Measurements from ENCODE around the gene PSPC1. TPM values are rescaled to one million over a fixed set of nuclear protein-coding genes. Genes with fewer than 3 reads are reported as not detected.

The PSPC1 gene
- polyA plus RNA-seq, 1 experiment = 27.9 TPM

DNA sequence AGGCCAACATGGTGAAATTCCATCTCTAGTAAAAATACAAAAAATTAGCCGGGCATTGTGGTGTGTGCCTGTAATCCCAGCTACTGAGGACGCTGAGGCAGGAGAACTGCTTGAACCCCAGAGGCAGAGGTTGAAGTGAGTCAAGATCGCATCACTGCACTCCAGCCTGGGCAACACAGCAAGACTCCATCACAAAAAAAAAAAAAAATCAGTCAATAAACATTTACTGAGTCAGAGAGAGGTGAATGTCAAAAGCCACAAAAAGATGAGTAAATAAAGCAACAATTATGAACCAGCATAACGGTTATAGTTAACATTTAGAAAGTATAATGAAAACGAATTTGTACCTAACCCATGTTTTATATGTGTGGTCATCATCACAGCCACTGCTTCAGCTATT lies 23.1 kb downstream of the PSPC1 start:
- POLR2A ChIA-PET = no interaction called here
- no peaks in the 10 kb centered on the region for H3K36me3 ChIP-seq (ENCODE audit: control insufficient read depth, insufficient read depth, low read length)
- CTCF ChIA-PET = no interaction called here
- H3K4me3 ChIP-seq (ENCODE audit: low read depth, low read length) = no peak overlapping the region
- H3K27me3 ChIP-seq (ENCODE audit: control insufficient read depth, insufficient read depth, low read length) = no peaks in the 10 kb centered on the region
- no peak for DNase-seq (ENCODE audit: low read depth)
- TF ChIP-seq, protein P1, sequence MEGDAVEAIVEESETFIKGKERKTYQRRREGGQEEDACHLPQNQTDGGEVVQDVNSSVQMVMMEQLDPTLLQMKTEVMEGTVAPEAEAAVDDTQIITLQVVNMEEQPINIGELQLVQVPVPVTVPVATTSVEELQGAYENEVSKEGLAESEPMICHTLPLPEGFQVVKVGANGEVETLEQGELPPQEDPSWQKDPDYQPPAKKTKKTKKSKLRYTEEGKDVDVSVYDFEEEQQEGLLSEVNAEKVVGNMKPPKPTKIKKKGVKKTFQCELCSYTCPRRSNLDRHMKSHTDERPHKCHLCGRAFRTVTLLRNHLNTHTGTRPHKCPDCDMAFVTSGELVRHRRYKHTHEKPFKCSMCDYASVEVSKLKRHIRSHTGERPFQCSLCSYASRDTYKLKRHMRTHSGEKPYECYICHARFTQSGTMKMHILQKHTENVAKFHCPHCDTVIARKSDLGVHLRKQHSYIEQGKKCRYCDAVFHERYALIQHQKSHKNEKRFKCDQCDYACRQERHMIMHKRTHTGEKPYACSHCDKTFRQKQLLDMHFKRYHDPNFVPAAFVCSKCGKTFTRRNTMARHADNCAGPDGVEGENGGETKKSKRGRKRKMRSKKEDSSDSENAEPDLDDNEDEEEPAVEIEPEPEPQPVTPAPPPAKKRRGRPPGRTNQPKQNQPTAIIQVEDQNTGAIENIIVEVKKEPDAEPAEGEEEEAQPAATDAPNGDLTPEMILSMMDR (IDR thresholded peaks at IDR 0.05; ENCODE audit: insufficient read depth, low read depth, low read length) = no peak

- H3K4me3 ChIP-seq (ENCODE audit: low read depth, low read length) = no peak overlapping the region
- ChIA-PET CTCF (no interaction called here), POLR2A (no interaction called here)
- no peaks in the 10 kb centered on the region for H3K27me3 ChIP-seq (ENCODE audit: control insufficient read depth, insufficient read depth, low read length)
- no peak for DNase-seq (ENCODE audit: low read depth)
- peaks cover 3% of the 10 kb centered on the region for H3K36me3 ChIP-seq (ENCODE audit: control insufficient read depth, insufficient read depth, low read length)
- TF ChIP-seq, protein P1 (IDR thresholded peaks at IDR 0.05; ENCODE audit: insufficient read depth, low read depth, low read length) = no peak
Observed at GRCh38 chr13:19742643-19743042, 40.1 kb downstream of the PSPC1 start.

DNA sequence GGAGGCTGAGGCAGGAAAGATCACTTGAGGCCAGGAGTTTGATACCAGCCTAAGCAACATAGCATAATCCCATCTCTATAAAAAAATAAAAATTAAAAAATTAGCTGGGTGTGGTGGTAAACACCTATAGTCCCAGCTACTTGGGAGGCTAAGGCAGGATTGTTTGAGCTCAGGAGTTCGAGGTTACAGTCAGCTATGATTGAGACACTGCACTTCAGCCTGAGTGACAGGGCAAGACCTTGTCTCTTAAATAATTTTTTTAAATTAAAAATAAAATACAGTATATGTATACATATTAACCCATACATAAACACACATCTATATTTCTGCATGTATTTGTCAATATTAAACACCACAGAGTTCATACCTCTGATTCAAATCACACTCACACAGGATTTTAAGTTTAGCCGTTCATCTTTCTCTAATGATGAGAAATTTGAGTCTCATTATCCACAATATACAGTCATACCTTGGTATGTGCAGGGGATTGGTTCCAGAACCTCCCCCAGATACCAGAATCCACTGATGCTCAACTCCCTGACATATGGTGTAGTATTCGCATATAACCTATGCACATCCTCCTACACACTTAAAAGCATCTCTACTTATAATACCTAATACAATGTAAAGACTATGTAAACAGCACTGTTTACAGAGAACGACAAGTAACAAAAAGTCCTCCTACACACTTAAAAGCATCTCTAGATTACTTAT lies 44.7 kb downstream of the PSPC1 start:
- TF ChIP-seq, protein P1 (IDR thresholded peaks at IDR 0.05; ENCODE audit: insufficient read depth, low read depth, low read length) = no peak
- DNase-seq (ENCODE audit: low read depth) = no peak
- Histone ChIP-seq H3K27me3 (ENCODE audit: control insufficient read depth, insufficient read depth, low read length) (no peaks in the 10 kb centered on the region), H3K36me3 (ENCODE audit: control insufficient read depth, insufficient read depth, low read length) (peaks cover 4% of the 10 kb centered on the region), H3K4me3 (ENCODE audit: low read depth, low read length) (no peak overlapping the region)
- ChIA-PET POLR2A (no interaction called here), CTCF (interaction anchor here (0.6 kb wide), 2 partner anchors 8 to 91 kb away, joined by 3 read pairs; no protein-coding TSS in a partner anchor)

GRCh38 chr13:19726611-19727010 lies 56.1 kb downstream of the PSPC1 start:
- Histone ChIP-seq H3K27me3 (ENCODE audit: control insufficient read depth, insufficient read depth, low read length) (no peaks in the 10 kb centered on the region), H3K36me3 (ENCODE audit: control insufficient read depth, insufficient read depth, low read length) (no peaks in the 10 kb centered on the region), H3K4me3 (ENCODE audit: low read depth, low read length) (no peak overlapping the region)
- no peak for DNase-seq (ENCODE audit: low read depth)
- TF ChIP-seq, protein P1 (IDR thresholded peaks at IDR 0.05; ENCODE audit: insufficient read depth, low read depth, low read length) = no peak
- CTCF ChIA-PET = no interaction called here
- POLR2A ChIA-PET = no interaction called here

DNA sequence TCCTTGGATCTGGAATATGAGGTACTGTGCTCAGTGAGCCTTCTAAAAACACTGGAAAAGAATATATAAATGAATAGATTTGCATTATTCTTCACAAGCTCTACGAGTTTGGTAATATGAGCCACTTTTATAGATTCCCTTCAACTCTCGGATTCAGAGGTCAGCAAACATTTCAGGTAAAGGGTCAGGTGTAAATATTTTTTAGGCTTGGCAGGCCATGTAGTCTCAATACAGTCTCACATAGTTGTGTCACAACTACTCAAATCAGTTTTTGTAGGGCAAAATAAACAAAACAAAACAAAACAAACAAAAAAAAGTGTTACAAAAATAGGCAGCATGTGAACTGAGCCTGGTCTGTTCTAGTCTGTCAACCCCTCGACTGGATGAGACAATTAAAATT lies 57.4 kb downstream of the PSPC1 start:
- TF ChIP-seq, protein P1 (IDR thresholded peaks at IDR 0.05; ENCODE audit: insufficient read depth, low read depth, low read length) = no peak
- ChIA-PET CTCF (no interaction called here), POLR2A (no interaction called here)
- DNase-seq (ENCODE audit: low read depth) = no peak
- Histone ChIP-seq H3K36me3 (ENCODE audit: control insufficient read depth, insufficient read depth, low read length) (no peaks in the 10 kb centered on the region), H3K27me3 (ENCODE audit: control insufficient read depth, insufficient read depth, low read length) (no peaks in the 10 kb centered on the region), H3K4me3 (ENCODE audit: low read depth, low read length) (no peak overlapping the region)

Data from BJ (cell line).